HG03558 (cell line): ENCODE measurements around the gene MYO18B.

Source experiments
- ATAC-seq: cut with Tn5 transposase; IDR thresholded peaks from one replicate; pipeline ENCODE4 v1.9.1; 2021; ENCODE audit warnings: moderate number of reproducible peaks; ENCODE audit not compliant: unreplicated experiment; ENCODE audit errors: extremely low read depth

The MYO18B gene

GRCh38 chr22:25888399-25889054 lies 146.5 kb downstream of the MYO18B start:
- ATAC-seq: no peak

- no peak for ATAC-seq
Observed at GRCh38 chr22:25890651-25891050, 148.7 kb downstream of the MYO18B start.

GRCh38 chr22:25892678-25893077 lies 150.7 kb downstream of the MYO18B start:
- no peak for ATAC-seq

- ATAC-seq: no peak
Observed at GRCh38 chr22:25895678-25896077, 153.7 kb downstream of the MYO18B start.

- ATAC-seq: no peak
Observed at GRCh38 chr22:25896098-25896497, 154.1 kb downstream of the MYO18B start.

GRCh38 chr22:25896592-25896991 lies 154.6 kb downstream of the MYO18B start:
- ATAC-seq: no peak

- no peak for ATAC-seq
Observed at GRCh38 chr22:25898707-25899365, 156.8 kb downstream of the MYO18B start.

- no peak for ATAC-seq
Observed at GRCh38 chr22:25899566-25899965, 157.6 kb downstream of the MYO18B start.

GRCh38 chr22:25900390-25900789 lies 158.4 kb downstream of the MYO18B start:
- ATAC-seq: no peak

GRCh38 chr22:25900880-25901279 lies 158.9 kb downstream of the MYO18B start:
- no peak for ATAC-seq

GRCh38 chr22:25902402-25902801 lies 160.4 kb downstream of the MYO18B start:
- no peak for ATAC-seq

GRCh38 chr22:25903294-25903693 lies 161.3 kb downstream of the MYO18B start:
- ATAC-seq: no peak

GRCh38 chr22:25908212-25908611 lies 166.2 kb downstream of the MYO18B start:
- ATAC-seq: no peak

- no peak for ATAC-seq
Observed at GRCh38 chr22:25908755-25909154, 166.8 kb downstream of the MYO18B start.

- ATAC-seq: no peak
Observed at GRCh38 chr22:25909614-25910387, 167.8 kb downstream of the MYO18B start.

GRCh38 chr22:25911243-25911972 lies 169.4 kb downstream of the MYO18B start:
- no peak for ATAC-seq

- no peak for ATAC-seq
Observed at GRCh38 chr22:25919452-25919851, 177.5 kb downstream of the MYO18B start.

- no peak for ATAC-seq
Observed at GRCh38 chr22:25922141-25922540, 180.2 kb downstream of the MYO18B start.

- ATAC-seq: no peak
Observed at GRCh38 chr22:25923914-25924313, 181.9 kb downstream of the MYO18B start.

GRCh38 chr22:25928038-25928437 lies 186.1 kb downstream of the MYO18B start:
- no peak for ATAC-seq
